HG03066 (cell line): ENCODE results near the gene SSPN.

ENCODE experiments used
- ATAC-seq: cut with Tn5 transposase; IDR thresholded peaks from one replicate; pipeline ENCODE4 v1.9.1; 2021; ENCODE audit warnings: low read depth; ENCODE audit not compliant: unreplicated experiment

Gene SSPN

DNA sequence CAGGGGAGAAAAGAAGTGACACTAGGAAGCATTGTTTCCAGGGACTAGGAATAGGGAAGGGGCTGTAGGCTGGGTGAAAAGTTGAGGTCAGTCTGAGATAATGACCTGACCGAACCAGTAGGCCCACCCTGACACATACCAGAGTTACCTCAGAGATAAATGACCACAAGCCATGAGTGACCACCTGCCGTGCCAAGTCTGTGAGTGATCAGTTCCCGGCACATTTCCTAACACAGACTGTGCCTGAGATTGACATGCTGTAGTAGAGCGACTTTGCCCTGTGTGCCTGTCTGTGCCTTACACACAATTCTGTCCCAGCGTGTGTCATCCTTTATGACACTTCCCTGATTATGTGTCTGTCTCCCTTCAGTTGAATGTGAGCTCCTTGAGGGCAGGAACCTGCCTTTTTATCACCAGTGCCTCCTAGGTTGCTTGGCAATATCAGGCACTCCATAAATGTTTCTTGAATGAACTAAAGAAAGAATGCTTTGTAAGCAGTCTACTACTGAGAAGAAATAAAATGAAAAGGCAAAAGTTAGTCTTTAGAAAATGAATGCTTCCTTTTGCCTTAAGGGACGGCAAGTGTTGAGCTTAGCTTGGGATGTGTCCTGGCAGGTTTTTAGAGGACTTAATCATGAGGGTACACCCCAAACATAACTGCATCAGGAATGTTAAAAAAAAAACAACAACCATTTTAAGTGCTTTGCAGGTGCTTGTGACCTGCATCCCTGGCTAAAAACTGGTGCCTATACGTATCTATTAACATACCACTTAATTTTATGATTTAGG, 9.6 kb upstream of the SSPN start:
- no peak for ATAC-seq

DNA sequence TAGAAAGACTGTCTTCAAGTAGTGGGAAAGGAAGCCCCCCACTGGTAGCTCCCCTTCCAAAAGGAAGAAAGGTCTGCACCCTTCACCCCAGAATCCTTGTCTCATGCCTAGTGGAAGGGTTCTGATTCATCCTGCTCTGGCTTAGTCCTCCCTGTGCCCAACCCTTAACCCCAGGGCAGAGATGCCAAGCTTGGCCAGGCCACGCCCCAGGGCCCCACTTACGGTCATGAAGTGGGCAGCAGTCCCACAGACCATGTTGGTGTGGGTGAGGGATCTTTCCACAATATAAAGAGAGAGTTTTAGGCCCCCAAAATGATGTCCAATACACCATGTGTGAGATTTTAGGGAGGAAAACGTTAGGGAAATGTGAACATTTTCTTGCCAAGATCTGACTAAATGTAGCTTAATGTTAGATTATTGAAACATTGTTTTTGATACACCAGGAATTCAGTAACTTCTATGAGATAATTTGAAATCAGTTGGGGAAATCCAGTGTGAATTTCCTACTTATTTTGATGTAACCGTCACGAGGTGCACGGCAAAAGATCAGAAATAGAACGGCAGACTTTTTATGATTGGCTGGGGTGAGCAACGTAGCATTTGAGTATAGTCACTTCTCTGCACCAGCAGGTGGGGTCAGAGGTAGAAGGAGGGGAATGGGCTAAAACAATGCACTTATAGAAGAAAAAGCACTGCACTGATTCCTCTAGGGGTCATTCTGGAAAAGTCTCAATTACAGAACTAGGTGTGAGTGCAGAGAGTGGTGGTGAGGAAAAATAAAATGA, 8.2 kb upstream of the SSPN start:
- ATAC-seq, result no peak

- no peak for ATAC-seq
Measured at GRCh38 chr12:26188127-26188526, 7.2 kb upstream of the SSPN start.

DNA sequence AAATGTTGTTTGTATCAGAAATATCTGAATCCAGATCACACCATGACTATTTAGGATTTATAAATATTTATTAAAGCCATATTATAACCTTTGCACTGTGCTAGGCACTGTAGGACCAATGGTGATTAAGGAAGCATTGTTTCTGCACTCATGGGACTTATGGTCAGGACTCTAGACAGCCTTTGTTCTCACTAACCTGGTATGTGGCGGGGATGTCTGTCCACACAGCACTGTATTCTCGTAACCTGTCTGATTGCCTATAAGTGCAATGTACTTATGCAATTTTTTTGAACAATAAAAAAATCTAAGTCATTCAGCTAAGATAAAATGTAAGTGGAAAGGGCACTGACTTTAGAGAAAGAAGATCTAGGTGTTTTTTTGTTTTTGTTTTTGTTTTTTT, 6.7 kb upstream of the SSPN start:
- no peak for ATAC-seq

DNA sequence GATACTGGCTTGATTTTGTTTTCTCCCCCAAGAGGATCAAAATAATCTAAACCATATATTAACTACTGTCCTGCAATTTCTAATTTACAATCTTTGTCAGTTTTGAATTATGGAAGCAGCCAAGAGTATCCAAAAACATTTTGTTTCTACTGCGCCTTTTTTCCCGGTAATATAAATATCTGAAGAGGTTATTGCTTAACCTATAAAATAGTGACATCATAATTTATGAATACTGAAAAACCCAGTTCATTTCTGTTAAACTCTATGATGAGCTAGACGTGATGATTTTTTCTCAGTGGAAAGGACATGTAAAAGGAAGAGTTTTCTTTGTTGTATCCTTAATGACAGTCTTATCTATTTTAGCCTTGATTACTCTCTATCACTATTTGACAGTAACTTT, 3.2 kb upstream of the SSPN start:
- no peak for ATAC-seq

DNA sequence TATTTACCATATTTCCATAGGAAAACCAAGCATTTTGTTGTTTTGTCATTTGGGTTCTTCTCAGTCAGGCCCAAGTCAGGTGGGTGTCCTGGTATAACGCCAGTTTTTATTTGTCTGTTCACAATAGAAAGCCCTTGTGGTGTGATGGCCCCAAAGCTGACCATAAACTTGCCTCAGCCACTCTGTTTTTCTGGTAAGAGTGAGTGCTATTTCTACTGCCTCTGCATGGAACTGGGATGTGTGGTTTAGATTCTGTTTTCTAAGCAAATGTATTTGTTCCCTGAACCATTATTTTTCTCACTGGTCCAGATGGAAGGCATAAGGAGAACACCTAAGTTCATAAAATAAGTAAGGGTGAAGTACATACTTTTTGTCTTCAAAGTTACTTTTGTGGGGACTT, 1.8 kb upstream of the SSPN start:
- no peak for ATAC-seq

DNA sequence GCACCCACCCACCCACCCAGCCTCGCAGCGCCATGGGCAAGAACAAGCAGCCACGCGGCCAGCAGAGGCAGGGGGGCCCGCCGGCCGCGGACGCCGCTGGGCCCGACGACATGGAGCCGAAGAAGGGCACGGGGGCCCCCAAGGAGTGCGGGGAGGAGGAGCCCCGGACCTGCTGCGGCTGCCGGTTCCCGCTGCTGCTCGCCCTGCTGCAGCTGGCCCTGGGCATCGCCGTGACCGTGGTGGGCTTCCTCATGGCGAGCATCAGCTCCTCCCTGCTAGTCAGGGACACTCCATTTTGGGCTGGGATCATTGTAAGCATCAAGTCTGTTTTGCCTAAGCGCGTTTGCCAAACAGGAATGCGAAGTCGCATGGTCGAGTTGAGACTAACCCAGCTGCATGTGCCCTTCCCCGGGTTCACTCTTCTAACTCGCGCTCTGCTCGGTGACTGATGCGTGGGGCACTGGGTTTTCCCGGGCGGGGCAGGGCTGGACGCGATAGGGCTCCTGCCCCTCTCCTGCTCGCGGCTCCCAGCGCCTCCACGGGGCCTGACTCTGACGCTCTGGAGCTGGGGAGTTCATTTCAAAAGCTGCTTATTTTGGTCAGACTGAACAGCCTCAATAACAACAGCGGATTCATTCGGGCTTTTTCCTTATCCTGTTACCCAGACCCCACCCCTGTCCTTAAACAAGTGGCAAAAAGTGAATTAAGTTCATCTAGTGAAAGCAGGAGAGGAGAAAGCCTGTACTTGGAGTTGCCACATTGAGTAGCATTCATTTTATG, 458 bp downstream of the SSPN start:
- ATAC-seq, result peak; percentile 63

DNA sequence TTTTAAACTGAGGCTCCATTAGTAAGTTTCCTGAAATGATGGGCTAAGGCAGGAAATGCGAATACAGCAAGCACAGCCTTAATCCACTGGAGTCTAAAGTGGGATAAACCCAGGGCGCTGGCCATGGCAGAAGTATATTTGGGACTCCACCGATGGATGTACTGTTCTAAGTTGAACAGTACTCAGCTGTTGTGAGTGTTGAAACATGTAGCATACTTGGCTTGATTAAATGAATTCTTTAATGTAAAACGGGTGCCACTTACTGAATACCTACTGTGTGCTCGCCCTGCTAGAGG, 996 bp downstream of the SSPN start:
- no peak for ATAC-seq

DNA sequence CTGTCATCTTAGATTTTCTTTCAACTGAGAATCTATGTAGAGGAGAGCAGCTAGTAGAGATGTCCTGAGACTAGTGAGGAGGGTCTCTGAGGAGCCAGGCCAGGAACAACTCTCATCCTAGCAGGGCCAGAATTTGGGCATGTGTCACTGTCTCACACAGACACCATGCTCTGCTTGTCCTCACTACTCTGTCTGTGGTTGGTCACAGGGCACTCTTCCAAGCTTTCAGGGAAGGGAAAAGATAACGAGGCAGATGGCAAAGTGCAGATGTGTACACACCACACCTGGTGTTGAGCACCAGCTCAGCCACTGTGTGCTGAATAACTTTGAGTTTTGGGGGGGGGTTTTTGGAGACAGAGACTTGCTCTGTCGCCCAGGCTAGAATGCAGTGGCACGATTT, 2.5 kb downstream of the SSPN start:
- ATAC-seq, result no peak

- ATAC-seq, result no peak
Measured at GRCh38 chr12:26198742-26199141, 3.4 kb downstream of the SSPN start.

- ATAC-seq, result no peak
Measured at GRCh38 chr12:26203167-26203780, 7.9 kb downstream of the SSPN start.

DNA sequence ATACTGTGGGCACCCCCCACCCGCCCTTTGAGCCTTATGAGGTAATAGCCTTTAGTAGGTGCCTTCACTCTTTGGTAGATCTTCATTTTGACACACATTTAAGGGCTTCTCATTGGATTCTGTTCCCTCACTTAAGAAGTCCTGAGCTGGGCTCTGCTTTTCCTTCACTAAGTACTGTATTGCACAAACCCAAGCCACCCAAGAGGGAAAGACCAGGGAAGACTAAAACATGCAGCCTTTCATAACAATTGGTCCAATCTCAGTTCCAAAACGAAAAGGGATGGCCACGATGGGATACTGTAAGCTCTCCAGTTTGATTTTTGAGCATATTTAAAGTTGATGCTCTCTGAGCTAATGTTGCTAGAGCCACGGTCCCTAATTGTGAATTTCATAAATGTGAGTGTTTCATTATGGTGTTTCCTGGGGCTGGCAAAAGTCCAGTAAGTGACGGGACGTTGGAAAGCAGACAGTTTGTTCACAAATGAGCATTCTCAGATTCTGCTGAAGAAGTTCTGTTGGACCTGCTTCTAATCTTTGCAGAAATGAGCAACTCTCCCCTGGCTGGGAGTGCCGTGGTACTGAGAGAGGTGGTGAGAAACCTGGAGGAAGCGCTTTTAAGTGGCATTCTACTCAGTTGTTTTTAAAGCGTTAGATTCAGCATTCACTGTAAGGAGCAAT, 9.4 kb downstream of the SSPN start:
- ATAC-seq, result no peak

- ATAC-seq, result no peak
Measured at GRCh38 chr12:26205298-26205697, 9.9 kb downstream of the SSPN start.

DNA sequence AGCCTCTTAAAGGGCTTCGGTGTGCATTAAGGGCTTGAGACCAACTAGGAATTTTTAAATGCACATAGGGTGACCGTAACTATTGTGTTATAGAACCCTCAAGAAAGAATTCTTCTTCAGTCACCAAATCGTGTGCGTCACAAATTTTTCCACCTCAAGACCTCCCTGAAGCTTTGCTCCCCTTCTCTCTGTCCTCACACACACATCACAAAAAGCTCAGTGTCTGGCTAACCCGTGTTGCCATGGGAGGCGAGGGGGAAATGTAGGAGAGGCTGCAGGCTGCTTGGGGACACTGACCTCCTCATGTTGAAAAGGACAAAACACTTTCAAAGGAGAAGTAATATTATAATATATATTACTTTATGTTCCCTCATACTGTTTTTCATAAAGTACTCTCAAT, 10.6 kb downstream of the SSPN start:
- ATAC-seq, result no peak

- ATAC-seq, result no peak
Measured at GRCh38 chr12:26211331-26211730, 16.0 kb downstream of the SSPN start.

- ATAC-seq, result no peak
Measured at GRCh38 chr12:26212396-26212795, 17.0 kb downstream of the SSPN start.

- no peak for ATAC-seq
Measured at GRCh38 chr12:26212988-26213387, 17.6 kb downstream of the SSPN start.

DNA sequence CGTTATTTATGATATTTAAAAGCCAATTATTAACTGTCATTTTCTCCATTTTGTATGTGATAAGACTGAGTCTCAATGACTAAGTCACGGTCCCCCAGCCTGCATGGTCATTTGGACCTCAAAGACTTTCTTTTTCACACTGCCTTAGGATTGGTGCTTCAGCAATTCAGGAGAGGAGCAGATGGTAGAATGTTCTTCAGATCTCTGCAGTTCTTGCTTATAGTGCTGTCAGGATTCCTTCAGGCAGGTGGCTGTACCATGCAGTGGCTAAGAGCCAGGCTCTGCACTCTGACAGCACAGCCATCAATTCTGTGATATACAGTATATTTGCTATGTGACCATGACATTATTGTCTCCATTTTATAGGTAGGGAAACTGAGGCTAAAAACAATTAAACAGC, 18.7 kb downstream of the SSPN start:
- no peak for ATAC-seq

DNA sequence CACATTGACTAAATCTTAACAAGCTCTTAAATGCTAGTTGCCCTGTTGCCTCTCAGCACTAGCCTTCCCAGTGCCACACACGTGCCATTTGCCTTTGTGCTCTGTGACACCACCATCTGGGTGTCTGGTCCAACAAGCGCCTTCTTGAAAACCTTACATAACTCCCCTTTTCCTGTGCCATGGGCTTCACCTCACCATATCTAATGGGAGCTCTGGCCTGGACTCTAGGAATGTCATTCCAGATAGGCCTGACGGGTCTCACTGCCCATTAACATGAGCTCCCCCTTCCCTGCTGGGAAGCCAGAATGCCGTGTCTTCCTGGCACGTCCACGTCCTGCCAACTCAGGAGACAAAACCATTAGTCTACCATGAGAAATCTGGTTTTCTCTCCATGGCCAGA, 24.4 kb downstream of the SSPN start:
- ATAC-seq, result no peak

DNA sequence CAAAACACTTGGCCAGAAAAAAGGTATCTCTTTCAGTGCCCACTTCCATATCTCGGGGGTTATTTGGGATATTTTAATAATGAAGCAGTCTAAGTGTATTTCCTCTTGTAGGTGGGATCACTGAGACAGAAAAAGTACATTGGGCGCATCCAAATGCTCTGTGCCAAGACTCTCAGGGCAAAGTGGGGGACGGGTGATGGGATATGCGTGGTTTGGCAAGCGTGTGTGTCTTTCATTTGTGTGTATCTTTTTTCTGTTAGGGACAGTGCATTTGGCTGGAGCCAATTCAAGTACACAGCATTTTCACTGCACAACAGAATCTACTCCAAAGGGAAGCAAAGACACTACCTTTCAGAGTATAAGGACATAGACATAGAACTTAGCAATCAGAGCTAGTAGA, 29.3 kb downstream of the SSPN start:
- no peak for ATAC-seq

DNA sequence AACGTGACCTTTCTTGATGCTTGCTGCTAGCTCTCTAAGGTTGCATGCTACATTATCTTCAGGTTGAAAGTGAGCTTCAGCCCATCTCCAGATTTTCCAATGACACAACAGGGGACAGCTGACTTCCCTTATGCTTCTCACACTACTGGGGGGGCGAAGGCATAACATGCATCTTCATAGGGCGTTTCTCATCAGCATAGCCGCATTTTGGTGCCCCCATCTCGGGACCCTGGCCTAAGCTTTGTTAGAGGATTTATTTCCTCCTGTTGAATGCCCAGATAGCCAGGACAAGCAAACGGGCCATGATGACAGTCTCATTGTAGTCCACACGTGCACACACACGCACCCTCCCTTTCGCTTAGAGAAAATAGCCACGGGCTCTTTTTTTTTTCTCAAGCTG, 30.7 kb downstream of the SSPN start:
- ATAC-seq, result no peak
